Measurements from ENCODE around the gene SH3RF3. TPM values are rescaled to one million over a fixed set of nuclear protein-coding genes. Genes with fewer than 3 reads are reported as not detected.

Gene SH3RF3
- total RNA-seq, 1 experiment from 2014 or later, result 0.82 TPM

DNA sequence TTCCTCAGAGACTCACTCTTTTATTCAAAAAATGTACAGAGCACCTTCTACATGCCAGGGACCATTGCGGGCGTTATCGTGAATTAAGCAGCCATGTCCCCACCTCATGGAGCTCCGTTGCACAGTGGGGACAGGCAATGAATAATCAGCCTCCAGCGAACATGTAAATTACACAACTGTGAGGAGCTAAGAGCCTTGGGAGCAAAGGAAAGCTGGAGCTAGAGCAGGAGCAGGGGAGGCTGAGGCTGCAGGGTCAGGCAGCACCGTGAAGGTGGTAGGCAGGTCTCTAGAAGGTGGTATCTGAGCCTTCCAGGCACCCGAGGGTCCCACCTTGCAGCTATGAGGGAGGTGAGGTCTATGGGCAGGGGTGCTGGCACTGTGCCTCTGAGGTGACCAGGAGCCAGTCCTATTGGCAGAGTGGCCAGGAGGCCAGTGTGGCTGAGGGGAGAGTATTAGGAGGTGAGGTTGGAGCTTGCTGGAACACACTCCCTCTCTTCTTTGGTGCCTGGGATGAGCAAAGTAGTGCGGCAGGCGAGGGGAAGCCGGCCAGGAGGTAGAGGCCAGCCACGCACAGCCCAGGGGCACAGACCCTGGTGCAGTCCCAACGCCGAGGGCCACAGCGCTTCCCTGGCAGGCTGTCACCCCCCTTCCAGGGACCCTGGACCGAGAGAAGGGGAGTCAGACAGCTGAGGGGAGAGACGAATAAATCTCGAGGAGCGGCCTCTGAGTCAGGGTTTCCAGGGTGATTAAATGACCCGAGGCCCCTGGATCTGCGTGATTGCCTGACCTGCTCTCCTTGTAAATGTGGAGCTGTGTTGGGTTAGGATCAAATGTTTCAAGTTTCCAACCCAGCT is 317.5 kb downstream of the SH3RF3 start:
- DNase-seq, result peak; percentile 44
- Histone ChIP-seq H3K4me3 (no peak overlapping the region), H3K27me3 (no peaks in the 10 kb centered on the region), H3K9me3 (peaks cover 25% of the 10 kb centered on the region), H3K36me3 (no peaks in the 10 kb centered on the region)

DNA sequence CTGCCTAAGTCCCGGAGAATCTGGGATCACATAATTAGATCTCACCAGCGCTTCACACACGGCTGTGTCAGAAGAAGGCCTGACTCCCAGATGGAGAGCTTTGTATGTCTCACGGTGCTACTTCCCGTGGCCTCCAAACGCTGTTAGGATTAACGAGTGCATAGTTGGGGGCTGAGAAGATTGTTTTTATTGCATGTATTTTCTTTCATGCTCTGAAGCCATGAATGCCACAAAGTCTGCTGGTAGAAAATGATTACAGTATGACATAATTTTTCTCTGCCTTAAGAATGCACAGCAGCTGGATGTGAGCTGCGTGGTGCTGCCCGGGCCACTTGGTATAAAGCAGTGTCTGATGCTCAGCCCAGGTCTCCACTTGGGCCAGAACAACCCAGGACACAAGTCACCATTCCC is 318.3 kb downstream of the SH3RF3 start:
- Histone ChIP-seq H3K9me3 (peaks cover 24% of the 10 kb centered on the region), H3K27me3 (no peaks in the 10 kb centered on the region), H3K4me3 (no peak overlapping the region), H3K36me3 (no peaks in the 10 kb centered on the region)
- DNase-seq, result peak; percentile 85

DNA sequence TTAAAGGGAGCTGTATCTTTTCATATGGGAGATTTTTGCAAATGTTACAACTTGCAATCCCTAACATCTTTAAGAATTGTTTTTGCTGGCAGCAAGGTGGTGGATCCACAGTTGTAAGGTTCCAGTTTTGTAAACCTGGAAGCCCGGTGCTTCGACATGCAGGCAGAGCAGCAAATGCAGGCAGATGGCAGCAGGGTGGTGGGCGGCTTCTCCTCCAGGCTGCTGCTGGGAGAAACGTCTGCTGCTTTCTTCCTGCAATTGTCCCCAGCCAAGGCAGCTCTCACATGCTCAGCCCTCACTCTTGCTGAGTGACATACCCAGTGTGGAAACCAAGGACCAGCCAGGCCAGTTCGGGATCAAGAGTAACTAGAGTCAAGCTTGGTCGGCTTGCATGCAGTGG is 318.8 kb downstream of the SH3RF3 start:
- no peak for DNase-seq
- Histone ChIP-seq H3K36me3 (no peaks in the 10 kb centered on the region), H3K27me3 (no peaks in the 10 kb centered on the region), H3K9me3 (peaks cover 21% of the 10 kb centered on the region), H3K4me3 (no peak overlapping the region)

DNA sequence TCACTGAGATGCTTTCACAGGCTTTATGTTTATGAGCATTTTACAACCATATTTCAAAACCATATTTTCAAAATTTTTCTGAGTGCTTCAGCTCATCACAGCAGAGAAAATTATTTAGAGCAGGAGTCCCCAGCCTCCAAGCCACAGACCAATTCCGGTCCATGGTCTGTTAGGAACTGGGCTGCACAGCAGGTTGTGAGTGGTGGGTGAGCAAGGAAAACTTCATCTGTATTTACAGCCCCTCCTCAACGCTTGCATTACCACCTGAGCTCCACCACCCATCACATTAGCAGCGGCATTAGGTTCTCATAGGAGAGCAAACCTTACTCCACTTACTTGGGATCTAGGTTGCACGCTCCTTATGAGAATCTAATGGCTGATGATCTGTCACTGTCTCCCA is 319.2 kb downstream of the SH3RF3 start:
- Histone ChIP-seq H3K4me3 (no peak overlapping the region), H3K36me3 (no peaks in the 10 kb centered on the region), H3K9me3 (peaks cover 17% of the 10 kb centered on the region), H3K27me3 (no peaks in the 10 kb centered on the region)
- DNase-seq, result no peak

DNA sequence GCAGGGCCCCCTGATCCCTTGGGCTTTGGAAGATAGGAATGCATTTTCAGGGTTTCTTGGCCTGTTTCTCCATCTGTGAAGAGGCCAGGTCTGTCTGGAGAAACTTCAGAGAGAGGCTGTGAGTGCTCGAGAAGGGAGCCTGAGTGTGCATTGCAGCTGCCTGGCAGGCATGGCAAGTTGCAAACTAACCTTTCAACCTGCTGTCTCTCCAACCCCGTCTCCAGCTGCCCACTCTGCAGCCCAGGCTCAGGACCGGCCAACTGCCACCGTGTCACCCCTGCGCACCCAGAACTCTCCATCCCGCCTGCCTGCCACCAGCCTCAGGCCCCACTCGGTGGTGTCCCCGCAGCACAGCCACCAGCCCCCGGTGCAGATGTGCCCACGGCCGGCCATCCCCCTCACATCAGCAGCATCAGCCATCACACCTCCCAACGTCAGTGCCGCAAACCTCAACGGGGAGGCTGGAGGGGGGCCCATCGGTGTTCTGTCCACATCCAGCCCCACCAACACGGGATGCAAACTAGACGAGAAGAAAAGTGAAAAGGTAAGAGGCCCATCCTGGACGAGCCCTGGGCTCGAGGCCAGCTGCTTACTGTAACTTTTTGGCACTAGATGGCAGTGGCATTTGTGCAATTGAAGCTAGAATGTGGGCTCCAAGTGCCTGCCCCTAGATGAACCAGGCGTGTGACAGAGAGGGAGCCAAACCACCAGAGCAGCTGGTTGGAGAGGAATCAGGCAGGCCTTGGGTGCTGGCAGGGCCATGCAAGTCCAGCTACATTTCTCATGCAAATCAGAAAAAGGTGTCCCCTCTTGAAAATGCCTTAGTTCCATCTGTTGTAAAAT is 320.2 kb downstream of the SH3RF3 start:
- no peak overlapping the region for H3K4me3 ChIP-seq
- no peaks in the 10 kb centered on the region for H3K36me3 ChIP-seq
- peaks cover 12% of the 10 kb centered on the region for H3K9me3 ChIP-seq
- DNase-seq, result peak; percentile 40
- no peaks in the 10 kb centered on the region for H3K27me3 ChIP-seq

GRCh38 chr2:109450574-109451273 is 321.7 kb downstream of the SH3RF3 start:
- H3K36me3 ChIP-seq, result no peaks in the 10 kb centered on the region
- H3K4me3 ChIP-seq, result no peak overlapping the region

DNA sequence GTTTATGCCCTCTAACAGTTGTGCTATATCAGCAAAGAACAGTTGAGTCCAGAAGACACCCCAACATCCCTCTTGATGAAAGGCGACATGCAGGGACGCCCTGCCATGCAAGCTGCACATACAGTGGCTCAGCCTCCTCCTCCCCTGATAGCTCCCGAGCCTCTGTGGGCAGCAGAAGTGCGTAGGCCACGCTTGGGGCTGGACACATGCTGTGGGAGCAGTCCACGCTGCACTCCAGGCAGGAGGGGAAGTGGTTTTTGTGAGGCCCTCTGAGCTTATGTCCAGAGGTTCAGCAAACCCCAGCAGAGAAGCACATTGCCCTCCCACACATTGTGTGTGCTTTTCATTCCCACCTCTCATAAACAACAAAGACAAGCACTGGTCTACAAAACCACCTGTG is 322.7 kb downstream of the SH3RF3 start:
- H3K9me3 ChIP-seq, result no peaks in the 10 kb centered on the region
- H3K4me3 ChIP-seq, result no peak overlapping the region
- H3K27me3 ChIP-seq, result no peaks in the 10 kb centered on the region
- DNase-seq, result no peak
- no peaks in the 10 kb centered on the region for H3K36me3 ChIP-seq

More at GRCh38 chr2:109450574-109451273, 321.7 kb downstream of the SH3RF3 start:
- DNase-seq, result peak; percentile 82
- H3K27me3 ChIP-seq, result no peaks in the 10 kb centered on the region
- H3K9me3 ChIP-seq, result no peaks in the 10 kb centered on the region

DNA sequence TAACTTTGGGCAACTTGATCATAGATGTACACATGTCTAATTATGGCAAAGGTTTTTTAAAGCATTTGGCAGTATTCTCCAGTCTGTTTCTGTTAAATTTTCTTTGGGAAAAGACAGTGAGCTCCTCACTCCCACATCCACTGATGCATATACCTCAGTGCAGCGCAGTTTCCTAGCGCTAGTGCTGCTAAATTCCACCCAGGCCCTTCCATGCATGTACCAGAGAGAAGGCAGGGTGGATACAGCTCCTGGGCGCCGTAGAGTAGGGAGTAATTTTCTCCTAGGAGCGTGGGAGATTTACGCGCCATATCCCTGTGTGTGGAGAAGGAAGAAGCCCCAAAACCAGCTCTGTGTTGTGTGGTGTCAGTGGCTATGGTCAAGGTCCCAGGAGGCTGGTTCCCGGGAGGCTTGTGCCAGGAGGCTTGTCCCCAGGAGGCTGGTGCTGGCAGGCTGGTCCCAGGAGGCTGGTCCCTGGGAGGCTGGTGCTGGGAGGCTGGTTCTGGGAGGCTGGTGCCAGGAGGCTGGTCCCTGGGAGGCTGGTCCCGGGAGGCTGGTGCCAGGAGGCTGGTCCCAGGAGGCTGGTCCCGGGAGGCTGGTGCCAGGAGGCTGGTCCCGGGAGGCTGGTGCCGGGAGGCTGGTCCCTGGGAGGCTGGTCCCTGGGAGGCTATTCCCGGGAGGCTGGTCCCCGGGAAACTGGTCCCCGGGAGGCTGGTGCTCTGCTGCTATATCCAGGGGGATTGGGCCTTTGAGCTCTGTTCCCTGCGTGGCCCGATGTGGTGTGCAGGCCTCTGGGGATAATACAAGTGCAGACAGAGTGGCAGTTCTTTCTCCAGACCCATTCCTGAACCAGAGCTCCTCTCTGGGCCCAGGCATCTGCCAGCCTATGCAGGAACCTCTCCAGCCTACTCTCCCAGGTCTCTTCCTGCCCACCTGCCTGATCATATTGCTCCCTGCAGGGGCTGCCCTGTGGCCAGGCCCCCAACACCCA is 323.6 kb downstream of the SH3RF3 start:
- Histone ChIP-seq H3K27me3 (no peaks in the 10 kb centered on the region), H3K4me3 (no peak overlapping the region), H3K36me3 (no peaks in the 10 kb centered on the region), H3K9me3 (no peaks in the 10 kb centered on the region)
- no peak for DNase-seq

- Histone ChIP-seq H3K4me3 (no peak overlapping the region), H3K36me3 (no peaks in the 10 kb centered on the region), H3K27me3 (no peaks in the 10 kb centered on the region), H3K9me3 (no peaks in the 10 kb centered on the region)
- DNase-seq, result no peak
Measured at GRCh38 chr2:109453371-109453995, 324.5 kb downstream of the SH3RF3 start.

DNA sequence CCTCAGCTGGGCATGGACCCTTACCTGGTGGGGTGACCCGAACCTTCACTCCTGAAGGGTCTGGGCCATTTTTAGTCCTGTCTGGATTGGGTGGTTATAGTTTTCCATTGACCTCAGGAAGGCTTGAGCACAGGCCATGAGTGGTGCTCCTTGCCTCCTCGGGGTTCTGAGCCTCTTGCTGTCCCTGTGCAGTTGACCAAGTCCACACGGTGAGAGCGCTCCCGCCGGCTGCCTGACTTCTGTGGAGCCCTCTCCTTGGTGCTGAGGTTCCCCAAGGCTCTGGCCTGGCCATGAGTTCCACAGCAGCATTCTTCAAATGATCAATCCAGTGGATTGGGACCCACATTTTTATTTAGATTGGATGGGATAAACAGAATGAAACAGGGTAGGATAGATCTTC is 325.3 kb downstream of the SH3RF3 start:
- H3K4me3 ChIP-seq, result no peak overlapping the region
- DNase-seq, result no peak
- no peaks in the 10 kb centered on the region for H3K27me3 ChIP-seq
- no peaks in the 10 kb centered on the region for H3K36me3 ChIP-seq
- H3K9me3 ChIP-seq, result no peaks in the 10 kb centered on the region

DNA sequence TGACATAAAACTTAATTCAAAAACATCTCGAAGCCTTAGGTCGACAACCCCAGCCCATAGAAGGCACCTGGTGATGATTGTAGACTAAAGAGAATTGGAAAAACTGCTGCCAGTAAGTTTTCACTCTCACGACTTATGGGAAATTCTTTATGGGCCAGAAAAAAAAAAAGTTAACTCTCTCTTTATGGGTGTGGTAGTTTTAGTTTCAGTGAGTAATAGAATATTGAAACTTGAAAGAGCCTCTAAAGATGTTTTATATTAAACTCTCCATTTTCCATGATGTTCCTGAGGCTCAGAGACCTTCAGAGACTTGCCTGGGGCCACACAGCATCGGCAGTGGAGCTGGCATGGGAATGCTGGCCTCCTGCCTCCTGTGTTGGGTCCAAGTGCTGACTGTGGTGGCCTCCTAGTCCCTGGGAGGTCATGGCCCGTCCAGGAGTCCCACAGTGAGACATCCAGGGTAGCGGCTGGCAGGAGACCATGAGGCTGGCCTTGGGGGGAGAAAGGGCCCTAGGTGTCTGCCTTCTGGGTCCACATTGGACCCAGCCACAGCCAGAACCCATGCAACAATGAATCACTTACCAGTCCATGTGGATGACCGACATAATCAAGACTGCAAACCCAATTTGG is 325.9 kb downstream of the SH3RF3 start:
- no peaks in the 10 kb centered on the region for H3K9me3 ChIP-seq
- no peaks in the 10 kb centered on the region for H3K27me3 ChIP-seq
- DNase-seq, result no peak
- H3K36me3 ChIP-seq, result no peaks in the 10 kb centered on the region
- no peak overlapping the region for H3K4me3 ChIP-seq

DNA sequence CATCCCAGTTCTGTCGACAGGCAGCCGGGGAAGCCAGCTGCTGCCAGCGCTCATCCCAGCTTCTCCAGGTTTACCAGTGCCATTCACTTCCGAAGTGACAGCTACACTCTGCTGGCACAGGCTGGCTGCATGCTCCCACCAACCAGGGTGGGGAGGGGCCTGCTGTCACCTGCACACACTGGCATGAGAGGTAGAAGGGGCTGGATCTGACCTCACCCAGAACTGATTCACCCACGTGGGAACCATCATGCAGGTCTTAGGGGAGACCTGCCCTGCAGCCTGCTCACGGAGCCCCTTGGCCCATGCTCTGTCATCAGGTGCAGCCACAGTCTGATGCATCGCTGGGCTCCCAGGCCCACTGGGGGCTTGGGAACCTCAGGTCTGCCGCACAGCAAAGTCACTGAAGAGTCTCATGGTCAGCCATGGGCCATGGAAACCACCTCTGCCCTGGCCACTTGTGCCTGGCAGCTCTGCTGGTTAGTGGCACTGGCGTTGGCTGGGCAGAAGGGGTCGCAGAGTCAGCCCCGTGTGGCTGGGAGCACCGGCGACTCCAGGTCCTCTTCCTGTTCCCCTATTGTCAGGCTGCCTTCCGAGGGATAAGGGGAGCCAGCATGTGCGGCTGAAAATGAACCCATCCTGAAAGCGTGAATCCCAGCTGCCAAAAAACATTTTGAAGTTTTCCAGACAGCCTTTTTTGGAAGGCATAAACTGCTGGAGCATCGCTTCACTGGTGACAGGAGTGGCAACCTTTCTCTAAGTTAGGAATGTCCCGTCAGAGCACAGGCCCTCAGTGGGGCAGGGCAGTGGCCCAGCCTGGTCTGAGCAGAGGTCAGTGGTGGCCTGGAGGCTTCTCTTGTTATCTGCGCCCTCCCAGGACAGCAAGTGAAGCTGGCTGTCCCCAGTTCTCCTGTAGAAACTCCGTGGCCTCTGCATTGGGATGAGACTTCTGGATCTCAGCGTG is 327.0 kb downstream of the SH3RF3 start:
- Histone ChIP-seq H3K36me3 (no peaks in the 10 kb centered on the region), H3K27me3 (no peaks in the 10 kb centered on the region), H3K4me3 (no peak overlapping the region), H3K9me3 (no peaks in the 10 kb centered on the region)
- no peak for DNase-seq

GRCh38 chr2:109456776-109457175 is 327.8 kb downstream of the SH3RF3 start:
- DNase-seq, result no peak
- Histone ChIP-seq H3K4me3 (no peak overlapping the region), H3K27me3 (no peaks in the 10 kb centered on the region), H3K36me3 (no peaks in the 10 kb centered on the region), H3K9me3 (no peaks in the 10 kb centered on the region)

- Histone ChIP-seq H3K9me3 (no peaks in the 10 kb centered on the region), H3K36me3 (no peaks in the 10 kb centered on the region), H3K4me3 (no peak overlapping the region), H3K27me3 (no peaks in the 10 kb centered on the region)
- no peak for DNase-seq
Measured at GRCh38 chr2:109457366-109457765, 328.4 kb downstream of the SH3RF3 start.

Measured in MG63 (cell line).